LNCAP (cell line): Measurements from ENCODE around the gene ZBTB26.

Experiments used
- TF ChIP-seq, protein P1 (sequence below): fragments of 450-650 bp; IDR thresholded peaks from 2 replicates; pipeline ENCODE4 v1.5.1; 2017; ENCODE audit warnings: mild to moderate bottlenecking

ZBTB26 gene

DNA sequence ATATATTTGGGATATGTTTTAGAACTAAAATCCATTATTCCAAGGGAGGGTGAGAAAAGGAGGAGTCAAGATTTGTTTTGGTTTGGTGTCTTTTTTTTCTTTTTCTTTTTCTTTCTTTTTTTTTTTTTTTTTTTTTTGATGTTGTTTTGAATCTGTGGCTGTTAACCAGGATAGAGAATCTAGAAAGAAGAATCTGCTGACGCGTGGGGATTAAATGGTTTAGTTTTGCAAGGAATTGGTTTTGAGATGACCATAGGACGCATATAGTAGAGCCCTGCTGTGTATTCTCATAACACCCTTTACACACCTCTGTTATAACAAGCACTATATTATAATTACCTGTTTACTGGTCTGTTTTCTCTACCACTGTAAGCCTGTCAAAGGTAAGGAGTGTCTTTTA lies 19.0 kb upstream of the ZBTB26 start:
- TF ChIP-seq, protein P1, sequence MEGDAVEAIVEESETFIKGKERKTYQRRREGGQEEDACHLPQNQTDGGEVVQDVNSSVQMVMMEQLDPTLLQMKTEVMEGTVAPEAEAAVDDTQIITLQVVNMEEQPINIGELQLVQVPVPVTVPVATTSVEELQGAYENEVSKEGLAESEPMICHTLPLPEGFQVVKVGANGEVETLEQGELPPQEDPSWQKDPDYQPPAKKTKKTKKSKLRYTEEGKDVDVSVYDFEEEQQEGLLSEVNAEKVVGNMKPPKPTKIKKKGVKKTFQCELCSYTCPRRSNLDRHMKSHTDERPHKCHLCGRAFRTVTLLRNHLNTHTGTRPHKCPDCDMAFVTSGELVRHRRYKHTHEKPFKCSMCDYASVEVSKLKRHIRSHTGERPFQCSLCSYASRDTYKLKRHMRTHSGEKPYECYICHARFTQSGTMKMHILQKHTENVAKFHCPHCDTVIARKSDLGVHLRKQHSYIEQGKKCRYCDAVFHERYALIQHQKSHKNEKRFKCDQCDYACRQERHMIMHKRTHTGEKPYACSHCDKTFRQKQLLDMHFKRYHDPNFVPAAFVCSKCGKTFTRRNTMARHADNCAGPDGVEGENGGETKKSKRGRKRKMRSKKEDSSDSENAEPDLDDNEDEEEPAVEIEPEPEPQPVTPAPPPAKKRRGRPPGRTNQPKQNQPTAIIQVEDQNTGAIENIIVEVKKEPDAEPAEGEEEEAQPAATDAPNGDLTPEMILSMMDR, result no peak

GRCh38 chr9:122949696-122950095 lies 18.4 kb upstream of the ZBTB26 start:
- TF ChIP-seq, protein P1, result no peak

DNA sequence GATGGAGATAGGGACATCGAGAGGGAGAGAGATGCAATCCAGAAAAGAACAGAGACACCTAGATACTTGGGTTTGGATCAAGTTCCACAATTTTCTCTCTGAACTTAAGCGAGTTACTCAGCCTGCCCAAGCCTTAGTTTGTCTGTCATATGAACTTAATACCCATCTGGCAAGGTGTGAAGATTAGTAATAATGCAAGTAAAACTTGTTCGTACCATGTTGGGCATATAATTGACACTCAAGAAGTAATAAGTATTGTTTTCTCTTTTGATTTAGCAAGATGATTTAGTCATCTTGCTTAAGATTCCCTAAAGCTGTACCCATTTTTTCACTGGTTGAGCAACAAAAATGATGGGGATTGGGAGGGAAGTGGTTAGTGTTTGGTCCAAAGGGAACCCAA lies 17.0 kb upstream of the ZBTB26 start:
- TF ChIP-seq, protein P1, result no peak

DNA sequence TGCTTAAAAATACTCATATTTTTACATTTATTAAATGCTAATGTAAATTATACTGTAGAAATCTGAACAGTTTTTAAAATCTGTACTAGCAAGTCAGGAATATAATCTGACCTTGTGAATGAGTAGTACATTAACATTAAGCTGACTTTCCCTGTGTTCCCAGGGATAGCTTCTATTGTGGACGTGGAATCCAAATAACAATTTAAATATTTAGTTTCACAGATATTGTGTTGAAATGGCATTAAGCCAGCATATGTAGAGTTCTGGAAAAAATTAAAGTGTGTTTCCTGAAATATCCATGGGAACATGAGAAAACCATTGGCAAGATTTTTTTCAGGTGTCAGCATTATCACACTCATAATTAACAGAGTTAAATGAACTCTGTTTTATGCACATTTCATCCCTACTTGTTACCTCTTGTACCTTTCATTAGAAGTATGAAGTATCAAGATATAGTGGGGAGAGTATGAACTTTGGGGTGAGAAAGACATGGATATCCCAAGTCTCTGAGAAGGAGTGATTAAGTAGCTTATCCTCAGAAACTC lies 15.2 kb upstream of the ZBTB26 start:
- TF ChIP-seq, protein P1, result no peak

DNA sequence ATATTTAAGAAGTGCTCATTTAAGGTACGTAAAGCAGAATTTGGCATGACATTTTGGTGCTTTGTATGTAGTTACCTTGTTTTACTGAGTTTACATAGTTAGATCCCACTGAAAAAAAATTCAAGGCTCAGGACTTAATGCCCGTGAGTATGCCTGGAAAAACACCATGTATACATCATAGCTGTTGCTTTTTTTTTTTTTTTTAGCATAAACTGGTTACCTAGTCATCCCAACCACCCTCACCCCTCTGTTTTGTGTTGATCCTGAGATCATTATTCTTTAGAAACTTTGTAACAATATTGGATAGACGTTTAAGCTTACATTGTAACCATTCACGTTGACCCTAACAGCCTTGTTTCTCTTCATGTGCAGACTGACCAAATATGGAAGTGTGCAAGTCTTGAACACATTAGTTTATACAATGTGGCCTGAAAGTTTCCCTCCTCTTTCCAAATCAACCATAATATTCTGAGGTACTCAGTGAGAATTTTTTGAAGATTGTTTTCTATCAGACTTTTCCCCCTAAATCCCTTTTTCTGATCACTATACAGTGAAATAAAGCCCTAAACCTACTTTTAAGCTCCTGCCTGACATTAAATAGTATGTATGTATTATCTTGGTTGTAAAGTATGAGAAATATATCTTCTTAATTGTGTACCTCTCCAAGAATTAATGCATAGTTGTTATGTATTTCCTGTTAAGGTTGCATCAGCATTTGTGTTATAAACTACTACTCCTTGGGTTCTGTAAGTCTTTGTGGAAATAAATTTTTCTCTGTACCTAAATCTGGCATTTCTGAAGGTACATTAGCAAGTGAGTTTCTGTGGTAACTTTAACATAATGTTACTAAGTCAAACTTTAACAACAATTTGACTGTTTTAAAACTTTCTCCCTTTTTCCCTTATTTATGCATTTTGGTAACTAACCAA lies 13.9 kb upstream of the ZBTB26 start:
- TF ChIP-seq, protein P1, result no peak

DNA sequence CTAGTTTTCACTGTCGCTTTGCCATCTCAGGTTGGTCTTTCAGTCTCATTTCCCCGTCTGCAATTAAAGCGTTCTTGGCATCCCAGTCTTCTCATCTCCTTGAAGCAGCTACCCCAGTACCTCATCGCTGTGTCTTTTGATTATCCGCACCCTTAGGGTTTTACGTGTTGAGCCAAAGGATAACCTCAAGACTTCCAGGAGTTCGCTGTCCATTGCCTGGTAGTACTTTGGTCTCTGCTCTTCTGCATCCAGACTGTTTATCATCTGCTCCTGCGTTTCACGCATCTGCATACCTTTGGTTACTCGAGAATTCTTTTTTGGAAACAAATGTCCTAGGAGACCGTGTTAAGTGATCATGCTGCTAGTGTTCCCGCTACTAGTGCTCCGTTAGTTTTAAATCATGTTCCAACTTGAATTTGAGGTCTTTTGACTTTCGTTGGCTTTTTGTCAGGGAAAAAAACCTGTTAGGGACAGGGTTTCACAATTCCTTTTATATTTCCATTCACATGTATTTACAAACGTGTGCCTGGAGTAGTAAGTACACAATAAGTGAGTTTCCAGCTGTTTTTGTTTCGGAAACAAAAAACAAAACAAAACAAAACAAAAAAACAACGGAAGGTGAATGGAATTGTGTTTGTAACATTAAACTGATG lies 10.4 kb upstream of the ZBTB26 start:
- TF ChIP-seq, protein P1, result no peak

DNA sequence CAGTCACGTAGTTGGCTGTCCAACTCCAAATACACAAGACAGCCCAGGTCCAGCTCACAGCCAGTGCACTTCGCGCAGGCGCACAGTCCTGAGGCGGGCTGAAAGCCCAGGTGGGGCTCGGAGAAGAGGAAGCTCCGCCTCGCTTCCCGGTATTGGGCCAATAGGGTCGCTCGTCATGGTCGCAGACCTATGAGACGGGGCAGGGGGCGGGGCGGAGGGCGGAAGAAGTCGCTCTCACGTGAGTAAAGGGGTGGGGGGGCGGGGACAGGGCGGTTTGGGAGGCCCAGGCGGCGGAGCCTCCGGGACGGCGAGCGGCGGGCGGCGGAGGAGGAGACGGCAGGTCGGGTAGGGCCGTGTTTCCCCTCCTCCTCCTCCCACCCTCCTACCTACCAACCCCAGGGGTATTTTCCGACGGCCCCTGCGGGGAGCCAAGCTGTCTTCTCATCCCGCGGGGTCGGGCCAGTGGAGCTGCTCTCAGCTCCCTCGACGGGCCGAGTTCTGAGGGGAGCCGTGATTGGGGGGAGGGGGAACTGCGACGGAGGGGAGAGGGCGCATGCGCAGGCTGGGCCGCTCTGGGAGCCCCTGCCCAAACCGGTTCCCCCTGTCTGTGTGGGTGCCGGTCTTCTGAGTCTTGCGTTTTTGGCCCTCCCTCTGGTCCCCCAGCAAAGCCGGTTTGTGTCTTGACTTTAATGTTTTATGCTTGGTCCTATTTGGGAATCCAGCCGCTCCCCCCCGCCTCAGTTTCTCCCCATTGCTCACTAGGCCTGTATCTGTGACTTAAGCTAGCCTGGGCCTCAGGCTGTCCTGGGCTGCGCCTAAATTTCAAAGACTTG lies 9.7 kb upstream of the ZBTB26 start, which contains the start of gene RABGAP1:
Gene RABGAP1 (plus strand): TSS at position 272 of the 833 bp plus-strand sequence. CDS start 16,040 bp downstream, outside the sequence.
- TF ChIP-seq, protein P1, result no peak
